H1 (cell line): ENCODE data around the gene PID1.

Source experiments
- CTCF ChIP-seq, 3 experiments: IDR thresholded peaks; 1 replicate in 2 of 3; 2 replicates in 1 of 3; pipeline versions ENCODE4 v1.5.1 to v1.6.1; 2011; ENCODE audit warnings: low read length in 3 of 3, mild to moderate bottlenecking in 3 of 3, inconsistent platforms in 2 of 3, low read depth in 1 of 3, moderate library complexity in 1 of 3; ENCODE audit not compliant: insufficient read depth in 1 of 3; ENCODE audit errors: control extremely low read depth in 1 of 3
- EGR1 ChIP-seq: IDR thresholded peaks from 2 replicates; pipeline ENCODE4 v1.6.1; 2011; ENCODE audit warnings: low read depth, low read length, borderline replicate concordance
- HDAC2 ChIP-seq, 2 experiments: fragments of 300-600 bp in 1 of 2; sonication (generic) in 1 of 2; IDR thresholded peaks; 2 replicates each; pipeline ENCODE4 v1.6.1; 2011 to 2012; ENCODE audit warnings: low read depth in 2 of 2, low read length in 2 of 2, mild to moderate bottlenecking in 2 of 2, moderate library complexity in 2 of 2, borderline replicate concordance in 1 of 2, inconsistent platforms in 1 of 2

- no peak for TF ChIP-seq CTCF (IDR thresholded peaks at IDR 0.05; ENCODE audit: control extremely low read depth in 1 of 3, insufficient read depth in 1 of 3, low read depth in 1 of 3, low read length in 3 of 3)
- TF ChIP-seq HDAC2 (IDR thresholded peaks at IDR 0.05; ENCODE audit: borderline replicate concordance in 1 of 2, low read depth in 2 of 2, low read length in 2 of 2), result no peak
- TF ChIP-seq EGR1, result no peak
These were observed 138.9 kb downstream of the PID1 start for GRCh38 chr2:229132236-229132635.
